ENCODE data around the gene CAV2.

The CAV2 gene

DNA sequence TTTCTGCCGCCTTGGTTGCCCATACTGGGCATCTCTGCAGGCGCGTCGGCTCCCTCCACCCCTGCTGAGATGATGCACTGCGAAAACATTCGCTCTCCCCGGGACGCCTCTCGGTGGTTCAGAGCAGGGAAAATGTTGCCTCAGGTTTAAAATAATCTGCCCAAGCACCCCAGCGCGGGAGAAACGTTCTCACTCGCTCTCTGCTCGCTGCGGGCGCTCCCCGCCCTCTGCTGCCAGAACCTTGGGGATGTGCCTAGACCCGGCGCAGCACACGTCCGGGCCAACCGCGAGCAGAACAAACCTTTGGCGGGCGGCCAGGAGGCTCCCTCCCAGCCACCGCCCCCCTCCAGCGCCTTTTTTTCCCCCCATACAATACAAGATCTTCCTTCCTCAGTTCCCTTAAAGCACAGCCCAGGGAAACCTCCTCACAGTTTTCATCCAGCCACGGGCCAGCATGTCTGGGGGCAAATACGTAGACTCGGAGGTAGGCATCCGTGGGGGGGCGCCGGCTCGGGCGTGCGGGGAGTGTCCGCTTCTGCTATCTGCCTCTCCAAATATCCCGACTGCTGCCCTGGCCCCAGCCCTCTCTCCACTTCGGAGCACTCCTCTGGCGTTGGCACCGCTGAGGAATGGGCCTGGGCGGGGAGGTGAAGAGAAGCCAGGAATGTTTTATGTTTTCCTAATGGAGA lies 25.2 kb downstream of the CAV2 start, which contains the start of gene CAV1:
TSS of gene CAV1 (plus strand) at position 428 of the 689 bp plus-strand sequence. CDS start at position 455, 27 bp downstream.
- DNase-seq (ENCODE audit: low spot score), result peak; percentile 90

DNA sequence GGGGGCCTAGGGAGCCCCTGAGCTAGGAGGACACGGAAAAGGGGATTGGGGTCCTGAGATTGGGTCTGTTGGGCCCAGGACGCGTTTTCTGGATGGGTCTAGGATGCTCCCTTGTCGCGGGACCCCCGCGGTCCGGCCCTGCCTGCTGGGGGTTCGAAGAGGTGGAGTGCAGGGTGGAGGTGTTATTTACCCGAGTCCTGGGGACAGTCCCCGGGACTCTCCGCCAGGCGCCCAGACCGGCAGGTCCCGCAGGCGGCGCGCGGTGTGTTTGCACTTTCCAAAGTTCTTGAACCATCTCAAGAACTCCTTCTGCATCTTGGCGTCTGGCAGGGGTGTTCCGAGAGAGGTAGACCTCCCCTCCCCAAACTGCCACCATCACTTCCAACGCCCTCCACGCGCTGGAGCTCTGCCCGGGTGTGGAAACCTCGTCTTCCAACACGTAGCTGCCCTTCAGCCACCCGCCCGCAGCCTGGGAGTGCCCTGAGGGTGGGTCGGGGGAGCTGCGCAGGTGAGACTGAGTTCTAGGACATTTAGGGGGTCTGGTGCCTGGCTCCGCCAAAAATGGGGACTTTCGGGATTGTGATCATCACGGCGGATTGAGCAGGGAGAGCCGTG lies 25.9 kb downstream of the CAV2 start:
- no peak for DNase-seq (ENCODE audit: low spot score)

DNA sequence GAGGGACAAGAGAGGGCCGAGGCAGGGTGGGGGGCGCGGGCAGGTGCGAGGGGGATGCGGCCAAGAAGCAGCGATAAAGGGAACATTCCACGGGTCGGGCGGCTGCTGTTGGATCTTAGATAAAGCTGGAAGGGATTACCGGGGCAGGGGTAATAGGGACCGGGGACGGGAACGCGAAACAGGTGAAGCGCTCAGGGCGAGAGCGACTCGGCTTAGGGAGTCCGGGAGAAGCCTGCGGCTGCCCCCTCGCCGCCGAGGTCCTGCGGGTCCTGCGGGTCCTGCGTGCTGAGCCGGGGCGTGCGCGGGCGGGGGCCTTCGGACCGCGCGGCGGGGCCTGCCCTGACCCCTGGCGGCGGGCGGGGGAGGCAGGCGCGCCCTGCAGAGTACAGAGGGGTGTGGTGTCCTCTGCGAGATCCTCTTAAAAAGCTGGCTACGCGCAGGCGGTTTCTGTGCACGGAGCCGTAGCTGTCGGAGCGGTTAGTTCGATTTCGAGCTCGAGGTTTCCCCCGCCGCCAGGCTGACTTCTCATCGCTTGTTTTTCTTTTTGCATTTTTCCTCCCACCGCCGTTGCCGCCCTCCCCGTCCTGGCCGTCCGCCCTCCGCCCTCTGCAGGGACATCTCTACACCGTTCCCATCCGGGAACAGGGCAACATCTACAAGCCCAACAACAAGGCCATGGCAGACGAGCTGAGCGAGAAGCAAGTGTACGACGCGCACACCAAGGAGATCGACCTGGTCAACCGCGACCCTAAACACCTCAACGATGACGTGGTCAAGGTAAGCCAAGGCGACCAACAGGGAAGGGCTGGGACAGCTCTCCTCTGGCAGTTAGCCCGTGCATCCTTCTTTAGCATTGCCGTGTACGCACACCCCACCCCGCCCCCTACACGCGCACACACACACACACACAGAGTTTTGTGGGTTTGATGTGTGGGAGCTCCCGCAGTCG lies 26.6 kb downstream of the CAV2 start:
- peak; percentile 84 for DNase-seq (ENCODE audit: low spot score)

DNA sequence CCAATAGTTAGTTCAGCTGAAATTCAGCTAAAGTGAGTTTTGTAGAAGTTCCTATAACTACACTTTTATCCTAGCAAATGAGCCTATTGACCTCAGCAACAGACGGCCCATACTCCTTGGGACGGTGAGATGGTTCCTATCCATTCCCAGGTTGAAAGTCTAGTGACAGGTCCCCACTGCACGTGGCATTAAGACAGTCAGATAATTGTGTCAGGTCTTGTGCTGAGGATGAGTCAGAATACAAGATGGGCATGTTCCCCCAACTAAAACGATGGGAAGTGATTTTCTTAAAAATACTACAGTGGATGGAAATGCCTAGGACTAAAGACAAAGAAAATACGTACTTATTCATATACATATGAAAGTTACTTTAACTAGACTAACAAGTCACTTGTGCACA lies 27.4 kb downstream of the CAV2 start:
- no peak for DNase-seq (ENCODE audit: low spot score)

DNA sequence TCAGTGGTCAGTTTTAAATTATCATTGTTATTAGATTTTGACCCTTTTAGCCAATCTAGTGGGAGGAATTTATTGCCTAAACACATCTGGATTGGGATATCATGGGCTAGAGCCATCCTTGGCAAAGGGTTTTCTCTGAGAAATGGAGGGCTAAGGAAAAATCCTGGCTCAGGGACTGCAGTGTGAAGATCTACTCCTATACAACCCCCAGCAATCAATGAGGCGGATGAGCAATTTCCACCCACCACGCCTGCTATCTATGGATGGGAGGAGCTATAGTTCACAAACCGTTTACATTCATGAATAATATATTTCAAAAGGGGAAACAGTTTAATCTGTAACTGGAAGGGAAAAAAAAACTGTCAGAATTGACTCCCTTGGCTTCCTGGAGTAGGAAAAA lies 28.0 kb downstream of the CAV2 start:
- no peak for DNase-seq (ENCODE audit: low spot score)

DNA sequence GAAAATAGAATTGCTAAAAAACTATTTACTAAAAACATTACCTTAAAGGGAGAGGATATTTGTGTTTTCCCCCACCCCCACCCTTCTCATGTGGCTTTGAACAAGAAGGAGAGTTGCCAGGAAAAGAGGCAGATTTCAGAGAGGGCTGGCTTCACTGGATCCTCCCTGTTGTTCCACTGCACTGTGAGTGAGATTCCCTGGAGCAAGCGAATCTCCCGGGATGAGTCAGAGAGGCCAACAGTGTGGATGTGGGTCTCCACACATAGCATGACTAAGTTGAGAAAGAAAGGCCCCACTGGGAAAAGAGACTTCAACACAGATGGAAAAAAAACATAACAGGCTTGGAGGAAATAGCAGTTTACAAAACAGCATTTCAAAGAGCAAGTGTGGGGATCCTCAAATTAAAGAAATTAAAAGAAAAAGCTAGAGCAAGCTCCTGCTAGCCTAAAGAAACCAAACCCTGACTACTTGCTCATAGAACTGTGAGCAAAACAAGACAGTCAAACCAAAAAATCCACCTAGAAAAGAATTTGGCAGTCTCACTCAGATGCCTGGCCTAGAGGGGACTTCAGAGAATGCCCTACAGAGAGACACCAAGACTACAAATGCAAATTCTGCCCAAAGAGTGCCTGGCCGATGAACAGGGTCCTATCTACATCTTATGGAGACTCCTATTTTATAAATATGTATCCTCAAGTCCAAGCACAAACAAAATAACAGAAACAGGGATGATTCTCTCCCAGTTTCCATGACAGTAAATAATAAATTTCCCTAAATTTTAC lies 28.7 kb downstream of the CAV2 start:
- peak; percentile 90 for DNase-seq (ENCODE audit: low spot score)

DNA sequence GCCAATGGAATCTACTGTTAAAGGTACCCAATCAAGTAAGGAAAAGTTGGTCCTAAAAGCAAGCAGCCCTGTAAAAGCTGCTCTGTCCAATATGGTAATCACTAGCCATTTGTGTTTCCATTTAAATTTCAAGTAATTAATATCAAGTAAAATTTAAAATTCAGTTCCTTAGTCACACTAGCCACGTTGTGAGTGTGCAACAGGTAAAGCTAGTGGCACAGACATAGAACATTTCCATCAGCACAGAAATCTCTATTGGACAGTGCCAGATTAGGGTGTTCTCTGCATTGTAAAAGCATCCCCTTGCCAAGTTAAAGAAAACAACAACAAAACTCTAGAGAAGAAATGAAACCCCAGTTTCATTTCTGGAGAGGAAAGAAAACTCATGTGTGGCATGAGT lies 29.7 kb downstream of the CAV2 start:
- DNase-seq (ENCODE audit: low spot score), result no peak

DNA sequence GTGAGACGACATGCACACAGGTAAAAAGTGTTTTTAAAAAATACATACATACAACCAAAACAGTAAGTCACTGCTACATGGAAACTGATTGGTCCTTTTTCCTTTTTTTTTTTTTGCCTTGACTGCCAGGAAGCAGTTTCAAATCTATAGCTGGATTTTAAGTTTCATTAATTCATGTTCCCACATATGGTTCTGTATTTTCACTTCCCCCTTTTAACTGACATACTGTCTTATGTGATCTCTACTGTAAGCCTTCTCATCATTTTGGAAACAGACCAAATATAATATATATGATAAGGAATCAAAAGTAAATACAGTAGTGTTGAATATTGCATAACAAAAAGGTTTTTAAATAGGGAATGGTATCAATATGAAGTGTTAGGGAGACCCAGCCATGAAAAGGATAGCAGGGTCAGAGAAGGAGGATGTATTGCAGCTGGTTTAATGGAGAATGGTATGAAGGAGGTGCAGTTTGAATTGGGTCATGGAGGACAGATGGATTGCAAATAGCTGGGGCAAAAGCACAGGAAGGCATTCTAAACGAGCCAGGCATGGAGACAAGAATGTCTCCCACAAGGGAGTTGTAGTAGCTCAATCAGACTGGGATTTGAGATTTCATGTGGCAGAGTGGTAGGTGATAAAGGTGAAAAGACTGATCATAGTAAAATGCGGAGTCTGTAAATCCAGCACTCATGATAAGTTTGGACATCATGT lies 30.7 kb downstream of the CAV2 start:
- DNase-seq (ENCODE audit: low spot score), result no peak

DNA sequence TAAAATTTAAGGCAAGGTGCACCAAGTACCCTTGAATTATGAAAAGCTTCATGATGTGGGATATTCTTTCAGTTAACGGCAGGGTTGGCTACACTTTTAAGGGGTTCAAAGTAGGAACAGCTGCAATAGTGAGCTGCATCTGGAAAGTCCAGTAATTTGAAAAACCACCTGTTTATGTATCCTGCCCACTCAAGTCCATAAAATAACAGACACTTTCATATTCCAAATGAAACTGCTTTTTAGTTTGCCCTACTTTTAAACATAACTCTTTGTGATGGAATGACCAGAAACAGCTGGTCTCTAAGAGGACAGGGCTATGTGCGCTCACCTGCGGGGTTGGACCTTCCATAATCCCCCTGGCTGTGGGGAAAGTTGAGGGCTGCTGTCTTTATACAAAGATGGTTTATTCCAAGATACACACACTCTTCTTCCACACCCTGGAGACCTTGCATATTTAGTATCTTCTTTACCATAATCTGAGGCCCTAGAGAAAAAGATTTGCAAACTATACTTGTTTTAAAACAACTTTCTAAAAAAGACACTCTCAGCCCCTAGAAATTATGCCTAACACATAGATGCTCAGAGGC lies 32.7 kb downstream of the CAV2 start:
- no peak for DNase-seq (ENCODE audit: low spot score)

DNA sequence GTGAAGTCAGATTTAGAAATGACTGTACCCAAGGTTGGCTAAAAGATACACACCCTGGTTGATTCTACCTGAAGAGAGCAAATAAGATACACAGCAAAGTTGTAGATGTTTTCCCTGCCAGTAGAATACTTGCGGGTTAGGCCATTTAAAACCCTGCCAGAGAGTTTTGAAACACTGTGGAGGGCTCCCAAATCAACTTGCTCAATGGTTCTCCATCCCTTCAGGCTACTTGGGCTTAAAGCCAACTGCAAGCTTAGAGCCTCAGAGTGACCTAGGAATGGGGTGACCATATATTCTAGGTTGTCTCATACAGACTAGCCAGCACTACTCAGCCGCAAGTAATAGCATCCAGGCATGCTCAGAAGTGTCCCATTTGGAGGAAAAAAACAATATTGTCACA lies 35.3 kb downstream of the CAV2 start:
- peak; percentile 44 for DNase-seq (ENCODE audit: low spot score)

DNA sequence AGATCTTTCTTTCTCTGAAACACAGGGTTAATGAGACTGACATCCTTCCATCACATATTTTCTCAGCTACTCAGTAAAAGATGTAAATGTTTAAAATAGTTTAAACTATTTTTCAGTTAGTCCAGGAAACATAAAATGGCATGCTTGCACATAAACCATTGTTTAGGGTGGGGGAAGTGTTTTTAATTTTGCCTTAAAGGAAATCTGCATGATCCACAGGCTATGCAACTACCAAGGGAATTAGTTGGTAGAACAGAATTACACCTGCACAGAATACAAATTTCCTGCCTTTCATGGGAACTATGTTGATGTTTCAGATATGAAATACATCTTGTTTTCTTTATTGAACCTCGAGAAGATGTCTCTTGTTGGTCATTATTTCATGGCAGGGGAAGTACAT lies 35.9 kb downstream of the CAV2 start:
- DNase-seq (ENCODE audit: low spot score), result no peak

DNA sequence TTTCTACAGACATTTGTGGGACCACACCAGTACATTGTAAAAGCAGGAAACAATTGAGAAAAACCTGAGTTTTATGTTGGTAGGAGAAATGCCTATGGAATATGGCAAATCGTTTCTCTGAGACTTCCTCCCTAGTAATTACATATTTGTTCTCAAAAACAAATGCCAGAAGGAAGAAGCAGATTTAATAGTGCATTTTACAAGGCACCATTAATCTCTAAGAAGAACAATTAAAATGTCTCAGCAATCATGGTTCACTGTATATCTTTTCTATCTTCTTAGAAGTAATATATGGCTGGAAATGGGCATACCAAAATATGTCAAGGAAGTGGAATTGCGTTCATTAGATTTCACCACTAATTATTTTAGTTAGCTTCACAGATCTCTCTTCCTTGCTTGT lies 38.6 kb downstream of the CAV2 start:
- no peak for DNase-seq (ENCODE audit: low spot score)

DNA sequence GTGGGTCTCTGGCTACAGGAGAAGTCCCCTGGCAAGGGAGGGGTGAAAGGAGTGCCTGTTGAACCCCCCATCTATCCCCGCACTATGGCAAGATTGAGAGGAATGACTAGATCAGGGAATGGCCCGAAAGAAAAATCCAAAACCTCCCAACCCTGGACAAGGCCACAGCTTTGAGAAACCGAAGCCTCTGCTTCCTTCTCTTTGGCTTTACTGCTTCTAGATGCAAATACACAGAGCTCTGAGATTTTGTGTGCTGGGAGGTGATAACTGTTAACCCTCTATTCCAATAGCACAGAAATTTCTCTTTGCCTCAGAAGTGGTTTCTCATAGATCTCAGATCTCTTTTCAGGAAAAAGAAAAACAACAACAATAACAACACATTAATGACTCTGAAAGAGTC lies 40.3 kb downstream of the CAV2 start:
- DNase-seq (ENCODE audit: low spot score), result no peak

DNA sequence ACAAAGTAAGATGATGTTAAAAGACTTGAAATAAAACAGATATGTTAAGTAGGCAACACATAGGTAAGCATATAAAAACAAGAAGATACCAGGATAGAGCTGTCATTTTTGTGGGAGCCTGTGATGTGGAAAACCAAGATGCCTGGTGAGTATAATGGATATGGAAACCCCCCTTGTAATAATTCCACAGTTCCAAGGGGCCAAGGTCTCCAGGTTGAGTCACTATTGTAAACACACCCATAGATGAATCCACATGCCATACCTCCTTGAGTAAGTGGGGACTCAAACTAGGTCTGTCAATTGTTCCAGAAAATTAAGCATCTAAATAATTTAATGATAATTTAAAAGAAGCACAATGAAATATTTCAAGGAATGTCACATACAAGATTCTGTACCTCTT lies 41.2 kb downstream of the CAV2 start:
- DNase-seq (ENCODE audit: low spot score), result no peak

DNA sequence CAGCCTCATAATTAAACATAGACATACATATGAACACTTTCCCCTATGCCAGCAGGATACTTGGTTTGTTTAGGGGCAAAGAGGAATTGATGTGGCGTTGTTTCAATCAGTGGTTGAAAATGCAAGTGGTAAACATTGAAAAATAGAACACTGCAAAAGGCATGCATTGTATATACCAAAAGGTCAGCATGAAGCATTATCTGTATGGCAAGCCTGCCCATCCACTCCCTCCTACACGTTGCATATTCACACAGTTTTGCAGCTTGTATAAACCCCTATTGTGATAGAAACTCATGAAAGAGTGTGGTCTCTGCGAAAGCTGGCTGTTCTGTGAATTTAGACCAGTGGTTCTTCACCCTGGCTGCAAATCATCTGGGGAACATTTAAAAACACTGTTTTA lies 42.4 kb downstream of the CAV2 start:
- DNase-seq (ENCODE audit: low spot score), result no peak

DNA sequence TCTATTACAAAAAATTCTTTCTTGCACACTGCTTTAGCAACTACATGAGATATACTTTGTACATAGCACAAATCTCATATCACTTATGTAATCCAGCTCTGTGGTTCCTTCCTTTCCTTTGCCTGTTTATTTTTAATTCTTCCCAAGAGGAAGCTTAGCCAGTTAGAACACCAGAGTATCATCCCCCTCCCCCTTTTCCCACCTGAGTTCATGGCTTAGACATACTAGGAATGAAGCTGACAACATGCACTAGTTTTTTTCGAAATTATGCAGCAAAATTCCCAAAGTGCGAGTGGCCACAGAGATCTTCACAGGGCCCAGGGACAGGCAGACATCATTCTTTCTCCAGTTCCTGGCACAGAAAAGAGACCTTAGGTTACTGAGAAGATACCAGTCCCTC lies 43.1 kb downstream of the CAV2 start:
- DNase-seq (ENCODE audit: low spot score), result no peak

DNA sequence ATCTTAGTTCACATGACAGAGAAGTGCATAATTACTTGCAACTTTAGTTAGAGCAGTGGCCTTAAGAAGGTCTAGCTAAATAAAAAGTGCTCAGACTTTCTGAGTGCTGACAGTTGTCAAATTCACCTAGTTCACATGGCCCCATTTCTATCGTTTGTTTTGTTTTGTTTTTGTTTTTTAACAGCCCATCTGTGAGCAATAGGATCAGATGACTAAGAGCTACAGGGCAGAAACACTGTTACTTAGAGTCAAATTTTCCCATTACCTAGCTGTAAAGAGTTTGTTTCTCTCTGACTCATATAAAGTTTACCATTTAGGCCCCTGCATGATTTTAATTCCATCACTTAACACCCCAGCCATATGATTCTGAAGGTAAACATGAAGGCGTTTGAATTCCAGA lies 44.1 kb downstream of the CAV2 start:
- peak; percentile 64 for DNase-seq (ENCODE audit: low spot score)

DNA sequence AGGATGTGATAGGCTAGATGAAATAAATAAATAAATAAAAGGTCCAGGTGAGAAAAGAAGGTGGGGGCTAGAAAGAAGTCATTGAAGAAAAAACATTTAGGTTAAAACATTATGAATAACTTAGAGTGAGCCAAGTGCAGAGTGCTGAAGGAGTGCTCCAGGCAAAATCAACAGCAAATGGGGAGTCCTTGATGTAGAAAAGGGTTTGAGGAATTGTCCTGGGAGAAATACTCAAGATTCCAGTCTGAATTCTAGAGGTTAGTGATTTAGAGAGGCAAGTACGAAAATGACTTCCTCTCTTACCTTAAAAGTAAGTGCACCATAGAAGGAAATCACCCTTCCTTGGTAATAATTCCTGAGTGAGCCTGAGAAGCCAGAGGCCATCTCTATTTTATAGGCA lies 44.9 kb downstream of the CAV2 start:
- DNase-seq (ENCODE audit: low spot score), result no peak

DNA sequence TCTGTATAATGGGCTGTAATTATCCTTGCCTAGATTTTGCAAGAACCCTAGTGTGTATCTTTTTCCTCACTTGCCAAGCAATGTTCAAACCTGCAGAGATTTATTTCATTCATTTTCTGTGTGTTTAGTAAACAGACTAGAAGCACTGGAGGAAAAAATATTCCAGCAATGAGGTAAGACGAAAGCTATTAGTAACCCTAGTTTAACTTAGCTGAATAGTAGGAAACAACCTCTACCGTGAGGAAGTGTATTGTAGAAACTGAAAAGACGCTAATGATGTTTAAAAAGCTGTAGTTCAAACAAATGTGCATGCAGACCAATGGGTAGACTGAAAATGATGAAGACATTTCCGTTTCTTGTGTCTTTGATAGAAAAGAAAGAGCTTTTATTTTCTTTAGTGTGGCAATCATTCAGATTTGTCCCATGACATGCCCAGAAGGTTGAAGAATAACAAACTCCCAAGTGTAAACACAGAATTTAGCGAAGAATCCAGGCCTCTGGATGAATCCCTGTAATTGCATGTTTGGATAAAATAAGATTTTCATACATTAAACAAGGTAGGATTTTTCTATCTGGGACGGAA lies 46.0 kb downstream of the CAV2 start:
- no peak for DNase-seq (ENCODE audit: low spot score)

DNA sequence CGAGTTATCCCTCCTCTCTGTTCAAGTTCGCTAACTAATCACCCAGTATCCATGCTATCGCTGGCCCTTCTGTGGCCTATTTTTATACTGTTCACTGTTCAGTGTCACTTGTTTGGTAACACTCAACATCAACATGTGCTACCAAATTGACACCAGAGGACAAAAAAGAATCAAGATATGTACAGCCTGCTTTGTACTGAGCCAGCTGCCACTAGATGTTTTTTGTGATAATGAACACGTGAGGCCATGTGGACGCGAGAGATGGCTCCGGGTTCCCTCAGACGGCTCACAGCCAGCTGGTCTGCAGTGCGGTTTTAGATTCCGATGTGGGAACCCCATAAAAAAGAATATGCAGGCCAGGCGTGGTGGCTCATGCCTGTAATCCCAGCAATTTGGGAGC lies 46.5 kb downstream of the CAV2 start:
- DNase-seq (ENCODE audit: low spot score), result no peak

DNA sequence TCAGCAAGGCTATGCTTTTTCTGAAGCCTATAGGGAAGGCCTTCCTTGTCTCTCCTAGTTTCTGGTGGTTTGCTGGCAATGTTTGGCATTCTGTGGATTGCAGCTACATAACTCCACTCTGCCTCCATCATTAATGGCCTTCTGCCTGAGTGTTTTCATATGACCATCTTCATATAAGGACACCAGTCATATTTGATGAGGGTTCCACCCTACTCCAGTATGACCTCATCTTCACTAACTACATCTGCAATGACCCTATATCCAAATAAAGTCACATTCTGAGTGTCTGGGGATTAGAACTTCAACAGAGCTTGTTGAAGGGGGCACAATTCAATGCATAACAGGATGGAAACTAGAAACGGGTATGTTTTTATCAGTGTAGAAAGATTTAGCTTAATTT lies 47.4 kb downstream of the CAV2 start:
- no peak for DNase-seq (ENCODE audit: low spot score)
